ENCODE measurements around the gene CERS1. TPM values are rescaled to one million over a fixed set of nuclear protein-coding genes. Genes with fewer than 3 reads are reported as not detected.
A peak's percentile ranks its signal among the peaks of the same experiment; 100 is the strongest.

The CERS1 gene
- total RNA-seq, 4 donors from 2014 or later = not detected

- Histone ChIP-seq H3K4me3 (no peak overlapping the region), H3K9me3 (no peaks in the 10 kb centered on the region), H3K4me1 (no peaks in the 10 kb centered on the region), H3K27me3 (no peaks in the 10 kb centered on the region), H3K36me3 (no peaks in the 10 kb centered on the region), H3K27ac (no peak overlapping the region)
- no peak for DNase-seq
- TF ChIP-seq POLR2A (IDR thresholded peaks at IDR 0.05) = no peak
- no peak for TF ChIP-seq CTCF (IDR thresholded peaks at IDR 0.05)
Observed at GRCh38 chr19:18886972-18887371, 9.0 kb downstream of the CERS1 start.

DNA sequence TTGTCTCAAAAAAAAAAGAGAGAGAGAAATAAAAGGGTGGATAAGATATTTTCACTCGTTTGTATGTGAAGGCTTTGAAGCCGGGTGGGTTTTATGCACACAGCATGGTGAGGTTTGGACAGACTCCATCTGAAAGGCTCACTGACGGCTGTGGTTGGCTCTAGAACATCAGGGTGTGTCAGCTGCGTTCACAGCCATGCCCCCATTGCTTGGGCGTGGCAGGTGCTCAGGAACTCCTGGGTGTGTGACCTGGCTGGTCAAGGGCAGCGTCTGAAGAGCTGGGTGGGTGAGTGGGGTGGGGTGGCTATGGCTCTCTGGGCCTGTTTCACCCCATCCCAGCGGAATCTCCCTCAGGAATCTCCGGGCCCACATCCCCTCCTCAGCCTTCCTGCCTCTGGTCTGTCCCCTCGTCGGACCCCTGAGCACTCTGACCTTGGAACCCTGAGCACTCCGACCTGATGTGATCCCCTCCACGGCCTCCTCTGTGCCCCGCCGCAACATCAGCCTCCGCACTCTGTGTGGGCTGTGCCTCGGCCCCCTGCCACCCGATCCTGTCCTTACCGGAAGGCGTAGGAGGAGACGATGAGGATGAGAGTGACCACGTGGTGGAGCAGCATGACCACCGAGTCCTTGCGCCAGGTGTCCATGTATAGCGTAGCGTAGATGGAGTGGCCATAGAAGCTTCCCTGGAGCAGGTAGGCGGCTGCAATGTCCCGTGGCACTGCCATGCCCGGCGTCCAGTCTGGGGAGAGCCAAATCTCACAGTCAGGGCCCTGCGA lies 12.2 kb downstream of the CERS1 start:
- Histone ChIP-seq H3K36me3 (no peaks in the 10 kb centered on the region), H3K4me3 (no peak overlapping the region), H3K27me3 (no peaks in the 10 kb centered on the region), H3K4me1 (no peaks in the 10 kb centered on the region), H3K27ac (no peak overlapping the region), H3K9me3 (no peaks in the 10 kb centered on the region)
- TF ChIP-seq POLR2A (IDR thresholded peaks at IDR 0.05) (no peak), CTCF (IDR thresholded peaks at IDR 0.05) (no peak)
- no peak for DNase-seq

- no peaks in the 10 kb centered on the region for H3K9me3 ChIP-seq
- no peak for DNase-seq
- TF ChIP-seq CTCF (IDR thresholded peaks at IDR 0.05) (no peak), POLR2A (IDR thresholded peaks at IDR 0.05) (no peak)
- no peaks in the 10 kb centered on the region for H3K27me3 ChIP-seq
- no peaks in the 10 kb centered on the region for H3K4me1 ChIP-seq
- H3K36me3 ChIP-seq = no peaks in the 10 kb centered on the region
- no peak overlapping the region for H3K27ac ChIP-seq
- H3K4me3 ChIP-seq = no peak overlapping the region
Observed at GRCh38 chr19:18881491-18881890, 14.5 kb downstream of the CERS1 start.

- H3K4me1 ChIP-seq = no peaks in the 10 kb centered on the region
Observed at GRCh38 chr19:18879579-18880373, 16.2 kb downstream of the CERS1 start.

More at GRCh38 chr19:18879579-18880373, 16.2 kb downstream of the CERS1 start:
- no peak overlapping the region for H3K27ac ChIP-seq
- H3K36me3 ChIP-seq = no peaks in the 10 kb centered on the region
- no peak overlapping the region for H3K4me3 ChIP-seq
- H3K27me3 ChIP-seq = no peaks in the 10 kb centered on the region
- no peak for TF ChIP-seq CTCF (IDR thresholded peaks at IDR 0.05)
- no peak for TF ChIP-seq POLR2A (IDR thresholded peaks at IDR 0.05)
- DNase-seq = peak in 2 of 3 donors; percentile 71 to 80
- H3K9me3 ChIP-seq = no peaks in the 10 kb centered on the region
